NCI-H2081 (cell line): ENCODE results near the gene KLF11.
"Not testable (repeated sequence)": the region's sequence is repeated elsewhere in the genome, so short reads cannot be mapped to it uniquely, and the experiment has no call there.

Source experiments
- DNase-seq, 2 experiments: peaks; one replicate each; lab custom pipeline; 2025; lab: John Stamatoyannopoulos, UW

Gene KLF11

DNA sequence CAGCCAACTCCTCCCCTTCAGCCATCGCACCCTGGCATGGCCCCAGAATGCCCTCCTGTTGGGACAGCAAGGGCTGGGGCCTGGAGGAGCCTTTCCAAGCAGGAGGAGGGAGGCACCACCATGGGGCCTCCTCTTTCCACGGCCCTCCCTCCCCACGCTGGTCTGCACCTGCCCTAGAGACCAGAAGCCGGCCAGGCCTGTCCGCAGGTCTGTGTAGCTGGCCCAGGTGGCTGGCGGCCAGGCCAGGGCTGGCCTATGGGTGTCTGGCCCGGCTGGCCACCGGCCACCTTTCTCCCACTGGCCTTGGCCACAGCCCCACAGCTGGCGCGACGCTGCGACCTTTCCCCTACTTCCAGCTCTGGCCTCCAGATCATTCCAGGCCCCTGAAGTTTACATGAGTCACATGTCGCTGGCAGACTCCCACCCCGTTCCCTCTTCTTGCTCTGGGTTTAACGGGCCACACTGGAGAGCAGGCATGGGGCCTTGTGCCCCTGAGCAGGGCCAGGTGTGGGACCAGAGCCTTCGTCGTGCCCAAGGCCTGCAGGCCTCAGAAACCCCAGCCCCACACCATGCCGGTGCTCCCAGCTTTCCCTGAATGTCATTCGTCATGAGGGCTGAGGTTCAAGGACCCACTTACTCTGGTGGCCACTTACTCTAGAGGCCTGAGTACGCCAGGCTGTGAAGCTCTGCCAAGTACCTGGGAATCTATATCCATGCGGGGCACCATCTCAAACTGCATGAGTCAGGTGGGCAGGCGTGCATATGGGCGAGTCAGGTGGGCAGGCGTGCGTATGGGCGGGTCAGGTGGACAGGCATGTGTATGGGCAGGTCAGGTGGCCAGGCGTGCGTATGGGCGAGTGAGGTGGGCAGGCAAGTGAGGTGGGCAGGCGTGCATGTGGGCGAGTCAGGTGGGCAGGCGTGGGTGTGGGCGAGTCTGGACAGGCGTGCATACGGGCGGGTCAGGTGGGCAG, 33.3 kb upstream of the KLF11 start:
- no peak for DNase-seq

DNA sequence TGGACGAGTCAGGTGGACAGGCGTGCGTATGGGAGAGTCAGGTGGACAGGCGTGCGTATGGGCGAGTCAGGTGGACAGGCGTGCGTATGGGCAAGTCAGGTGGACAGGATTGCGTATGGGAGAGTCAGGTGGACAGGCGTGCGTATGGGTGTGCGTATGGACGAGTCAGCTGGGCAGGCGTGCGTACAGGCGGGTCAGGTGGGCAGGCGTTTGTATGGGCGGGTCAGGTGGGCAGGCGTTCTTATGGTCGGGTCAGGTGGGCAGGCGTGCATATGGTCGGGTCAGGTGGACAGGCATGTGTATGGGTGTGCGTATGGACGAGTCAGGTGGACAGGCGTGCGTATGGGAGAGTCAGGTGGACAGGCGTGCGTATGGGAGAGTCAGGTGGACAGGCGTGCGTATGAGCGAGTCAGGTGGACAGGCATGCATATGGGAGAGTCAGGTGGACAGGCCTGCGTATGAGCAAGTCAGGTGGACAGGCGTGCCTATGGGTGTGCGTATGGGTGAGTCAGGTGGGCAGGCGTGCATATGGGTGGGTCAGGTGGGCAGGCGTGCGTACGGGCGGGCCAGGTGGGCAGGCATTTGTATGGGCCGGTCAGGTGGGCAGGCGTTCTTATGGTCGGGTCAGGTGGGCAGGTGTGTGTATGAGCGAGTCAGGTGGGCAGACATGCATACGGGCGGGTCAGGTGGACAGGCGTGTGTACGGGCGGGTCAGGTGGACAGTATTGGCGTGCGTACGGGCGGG, 32.3 kb upstream of the KLF11 start:
- not testable (repeated sequence) for DNase-seq

DNA sequence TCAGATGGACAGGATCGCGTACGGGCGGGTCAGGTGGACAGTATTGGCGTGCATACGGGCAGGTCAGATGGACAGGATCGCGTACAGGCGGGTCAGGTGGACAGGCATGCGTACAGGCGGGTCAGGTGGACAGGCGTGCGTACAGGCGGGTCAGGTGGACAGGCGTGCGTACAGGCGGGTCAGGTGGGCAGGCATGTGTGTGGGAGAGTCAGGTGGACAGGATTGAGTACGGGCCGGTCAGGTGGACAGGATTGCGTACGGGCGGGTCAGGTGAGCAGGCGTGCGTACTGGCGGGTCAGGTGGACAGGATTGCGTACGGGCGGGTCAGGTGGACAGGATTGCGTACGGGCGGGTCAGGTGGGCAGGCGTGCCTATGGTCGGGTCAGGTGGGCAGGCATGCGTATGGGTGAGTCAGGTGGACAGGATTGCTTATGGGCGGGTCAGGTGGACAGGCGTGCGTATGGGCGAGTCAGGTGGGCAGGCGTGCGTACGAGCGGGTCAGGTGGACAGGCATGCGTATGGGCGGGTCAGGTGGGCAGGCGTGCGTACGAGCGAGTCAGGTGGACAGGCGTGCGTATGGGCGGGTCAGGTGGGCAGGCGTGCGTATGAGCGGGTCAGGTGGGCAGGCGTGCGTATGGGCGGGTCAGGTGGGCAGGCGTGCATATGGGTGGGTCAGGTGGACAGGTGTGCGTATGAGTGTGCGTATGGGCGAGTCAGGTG, 31.6 kb upstream of the KLF11 start:
- not testable (repeated sequence) for DNase-seq

DNA sequence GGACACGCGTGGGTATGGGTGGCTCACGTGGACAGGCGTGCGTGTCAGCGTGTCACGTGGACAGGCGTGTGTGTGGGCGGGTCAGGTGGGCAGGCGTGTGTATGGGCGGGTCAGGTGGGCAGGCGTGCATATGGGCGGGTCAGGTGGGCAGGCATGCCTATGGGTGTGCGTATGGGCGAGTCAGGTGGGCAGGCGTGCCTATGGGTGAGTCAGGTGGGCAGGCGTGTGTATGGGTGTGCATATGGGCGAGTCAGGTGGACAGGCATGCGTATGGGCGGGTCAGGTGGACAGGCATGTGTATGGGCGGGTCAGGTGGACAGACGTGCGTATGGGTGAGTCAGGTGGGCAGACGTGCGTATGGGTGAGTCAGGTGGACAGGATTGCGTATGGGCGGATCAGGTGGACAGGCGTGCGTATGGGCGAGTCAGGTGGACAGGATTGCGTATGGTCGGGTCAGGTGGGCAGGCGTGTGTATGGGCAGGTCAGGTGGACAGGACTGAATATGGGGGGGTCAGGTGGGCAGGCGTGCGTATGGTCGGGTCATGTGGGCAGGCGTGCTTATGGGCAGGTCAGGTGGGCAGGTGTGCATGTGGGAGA, 30.9 kb upstream of the KLF11 start:
- not testable (repeated sequence) for DNase-seq

DNA sequence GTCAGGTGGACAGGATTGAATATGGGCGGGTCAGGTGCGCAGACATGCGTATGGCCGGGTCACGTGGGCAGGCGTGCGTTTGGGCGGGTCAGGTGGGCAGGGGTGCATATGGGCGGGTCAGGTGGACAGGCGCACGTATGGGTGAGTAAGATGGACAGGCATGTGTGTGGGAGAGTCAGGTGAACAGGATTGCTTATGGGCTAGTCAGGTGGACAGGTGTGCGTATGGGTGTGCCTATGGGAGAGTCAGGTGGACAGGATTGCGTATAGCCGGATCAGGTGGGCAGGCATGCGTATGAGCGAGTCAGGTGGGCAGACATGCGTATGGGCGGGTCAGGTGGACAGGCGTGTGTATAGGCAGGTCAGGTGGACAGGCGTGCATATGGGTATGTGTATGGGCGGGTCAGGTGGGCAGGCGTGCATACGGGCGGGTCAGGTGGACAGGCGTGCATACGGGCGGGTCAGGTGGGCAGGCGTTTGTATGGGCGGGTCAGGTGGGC, 30.3 kb upstream of the KLF11 start:
- no peak for DNase-seq

DNA sequence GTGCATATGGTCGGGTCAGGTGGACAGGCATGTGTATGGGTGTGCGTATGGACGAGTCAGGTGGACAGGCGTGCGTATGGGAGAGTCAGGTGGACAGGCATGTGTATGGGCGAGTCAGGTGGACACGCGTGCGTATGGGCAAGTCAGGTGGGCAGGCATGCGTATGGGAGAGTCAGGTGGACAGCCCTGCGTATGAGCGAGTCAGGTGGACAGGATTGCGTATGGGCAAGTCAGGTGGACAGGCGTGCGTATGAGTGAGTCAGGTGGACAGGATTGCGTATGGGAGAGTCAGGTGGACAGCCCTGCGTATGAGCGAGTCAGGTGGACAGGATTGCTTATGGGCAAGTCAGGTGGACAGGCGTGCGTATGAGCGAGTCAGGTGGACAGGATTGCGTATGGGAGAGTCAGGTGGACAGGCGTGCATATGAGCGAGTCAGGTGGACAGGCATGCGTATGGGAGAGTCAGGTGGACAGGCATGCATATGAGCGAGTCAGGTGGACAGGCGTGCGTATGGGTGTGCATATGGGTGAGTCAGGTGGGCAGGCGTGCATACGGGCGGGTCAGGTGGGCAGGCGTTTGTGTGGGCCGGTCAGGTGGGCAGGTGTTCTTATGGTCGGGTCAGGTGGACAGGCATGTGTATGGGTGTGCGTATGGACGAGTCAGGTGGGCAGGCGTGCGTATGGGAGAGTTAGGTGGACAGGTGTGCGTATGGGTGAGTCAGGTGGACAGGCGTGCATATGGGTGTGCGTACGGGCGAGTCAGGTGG, 29.5 kb upstream of the KLF11 start:
- not testable (repeated sequence) for DNase-seq

DNA sequence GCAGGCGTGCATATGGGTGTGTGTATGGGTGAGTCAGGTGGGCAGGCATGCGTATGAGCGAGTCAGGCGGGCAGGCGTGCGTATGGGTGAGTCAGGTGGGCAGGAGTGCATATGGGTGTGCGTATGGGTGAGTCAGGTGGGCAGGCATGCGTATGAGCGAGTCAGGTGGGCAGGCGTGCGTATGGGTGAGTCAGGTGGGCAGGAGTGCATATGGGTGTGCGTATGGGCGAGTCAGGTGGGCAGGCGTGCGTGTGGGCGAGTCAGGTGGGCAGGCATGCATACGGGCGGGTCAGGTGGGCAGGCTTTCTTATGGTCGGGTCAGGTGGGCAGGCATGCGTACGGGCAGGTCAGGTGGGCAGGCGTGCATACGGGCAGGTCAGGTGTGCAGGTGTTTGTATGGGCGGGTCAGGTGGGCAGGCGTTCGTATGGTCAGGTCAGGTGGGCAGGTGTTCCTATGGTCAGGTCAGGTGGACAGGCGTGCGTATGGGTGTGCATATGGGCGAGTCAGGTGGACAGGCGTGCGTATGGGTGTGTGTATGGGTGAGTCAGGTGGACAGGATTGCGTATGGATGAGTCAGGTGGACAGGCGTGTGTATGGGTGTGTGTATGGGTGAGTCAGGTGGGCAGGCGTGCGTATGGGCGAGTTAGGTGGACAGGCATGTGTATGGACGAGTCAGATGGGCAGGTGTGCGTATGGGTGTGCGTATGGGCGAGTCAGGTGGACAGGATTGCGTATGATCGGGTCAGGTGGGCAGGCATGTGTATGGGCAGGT, 28.7 kb upstream of the KLF11 start:
- DNase-seq: no peak

DNA sequence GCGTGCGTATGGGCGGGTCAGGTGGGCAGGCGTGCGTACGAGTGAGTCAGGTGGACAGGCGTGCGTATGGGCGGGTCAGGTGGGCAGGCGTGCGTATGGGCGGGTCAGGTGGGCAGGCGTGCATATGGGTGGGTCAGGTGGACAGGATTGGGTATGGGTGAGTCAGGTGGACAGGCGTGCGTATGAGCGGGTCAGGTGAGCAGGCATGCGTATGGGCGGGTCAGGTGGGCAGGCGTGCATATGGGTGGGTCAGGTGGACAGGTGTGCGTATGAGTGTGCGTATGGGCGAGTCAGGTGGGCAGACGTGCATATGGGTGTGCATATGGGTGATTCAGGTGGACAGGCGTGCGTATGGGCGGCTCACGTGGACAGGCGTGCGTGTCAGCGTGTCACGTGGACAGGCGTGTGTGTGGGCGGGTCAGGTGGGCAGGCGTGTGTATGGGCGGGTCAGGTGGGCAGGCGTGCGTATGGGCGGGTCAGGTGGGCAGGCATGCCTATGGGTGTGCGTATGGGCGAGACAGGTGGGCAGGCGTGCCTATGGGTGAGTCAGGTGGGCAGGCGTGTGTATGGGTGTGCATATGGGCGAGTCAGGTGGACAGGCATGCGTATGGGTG, 27.9 kb upstream of the KLF11 start:
- DNase-seq: not testable (repeated sequence)

DNA sequence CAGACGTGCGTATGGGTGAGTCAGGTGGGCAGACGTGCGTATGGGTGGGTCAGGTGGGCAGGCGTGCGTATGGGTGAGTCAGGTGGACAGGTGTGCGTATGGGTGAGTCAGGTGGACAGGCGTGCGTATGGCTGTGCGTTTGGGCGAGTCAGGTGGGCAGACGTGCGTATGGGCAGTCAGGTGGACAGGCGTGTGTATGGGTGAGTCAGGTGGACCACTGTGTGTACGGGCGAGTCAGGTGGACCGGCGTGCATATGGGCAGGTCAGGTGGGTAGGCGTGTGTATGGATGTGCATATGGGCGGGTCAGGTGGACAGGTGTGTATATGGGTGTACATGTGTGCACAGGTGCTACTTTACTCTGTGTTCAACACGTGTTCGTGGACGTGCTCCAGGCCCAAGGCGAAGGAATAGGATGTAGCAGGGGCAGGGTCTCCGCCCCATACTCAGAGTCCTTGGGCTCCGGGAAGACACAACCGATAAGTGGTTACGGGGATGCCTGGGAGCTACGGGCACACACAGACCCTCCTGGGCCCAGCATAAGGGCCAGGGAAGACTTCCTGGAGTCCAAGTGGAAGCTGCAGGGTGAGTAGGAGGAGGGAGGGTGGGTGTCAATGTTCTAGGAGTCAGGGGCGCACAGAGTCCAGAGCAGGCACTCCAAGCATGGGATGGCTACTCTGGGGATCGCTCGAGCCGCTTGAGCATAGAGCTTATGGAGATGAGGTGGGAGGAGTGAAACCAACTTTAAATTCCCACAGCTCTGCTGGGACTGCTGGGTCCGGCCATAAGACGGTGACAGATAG, 27.1 kb upstream of the KLF11 start:
- no peak for DNase-seq

DNA sequence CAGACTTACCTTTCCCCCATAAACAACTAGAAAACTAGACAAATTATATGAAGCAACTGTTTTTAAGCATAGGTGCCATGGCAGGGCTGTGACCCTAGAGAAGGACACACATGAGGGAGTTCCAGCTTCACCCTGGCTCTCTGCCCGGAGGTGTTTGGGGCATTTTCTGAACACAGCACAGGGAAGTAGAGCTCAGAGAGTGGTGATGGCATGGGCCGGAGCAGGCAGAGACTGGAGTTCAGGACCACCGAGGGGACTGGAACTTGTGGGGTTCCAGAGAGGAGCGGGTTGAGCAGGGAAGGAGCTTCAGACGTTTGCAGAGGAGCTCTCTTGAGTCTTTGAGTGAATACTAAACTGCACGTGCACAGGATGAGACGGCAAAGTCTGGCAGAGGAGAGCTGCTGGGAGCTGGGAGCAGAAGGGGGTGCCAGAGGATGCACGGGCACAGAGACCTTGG, 26.5 kb upstream of the KLF11 start:
- DNase-seq: no peak

DNA sequence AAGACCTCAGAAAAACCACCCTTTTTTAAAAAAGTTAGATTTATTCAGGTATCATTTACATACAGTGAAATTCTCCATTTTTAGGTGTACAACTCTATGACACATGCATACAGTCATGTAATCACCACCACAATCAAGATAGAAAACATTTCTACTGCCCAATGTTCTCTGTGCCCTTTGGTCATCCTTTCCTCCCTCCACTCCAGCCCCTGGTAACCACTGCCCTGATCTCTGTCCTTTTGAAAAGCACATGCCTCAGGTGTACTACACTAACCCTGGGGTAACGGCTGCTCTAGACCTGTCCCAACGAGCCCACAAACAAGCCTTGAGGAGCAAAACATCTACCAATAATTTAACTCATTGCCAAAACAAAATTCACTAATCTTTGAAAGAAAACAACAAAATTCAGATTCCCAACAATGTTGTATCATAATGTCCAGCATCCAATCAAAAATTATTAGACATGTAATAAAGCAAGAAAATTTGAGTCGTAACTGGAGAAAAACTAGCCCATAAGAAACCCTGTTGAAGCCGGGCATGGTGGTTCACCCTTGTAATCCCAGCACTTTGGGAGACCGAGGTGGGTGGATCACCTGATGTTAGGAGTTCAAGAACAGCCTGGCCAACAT, 25.9 kb upstream of the KLF11 start:
- no peak for DNase-seq

DNA sequence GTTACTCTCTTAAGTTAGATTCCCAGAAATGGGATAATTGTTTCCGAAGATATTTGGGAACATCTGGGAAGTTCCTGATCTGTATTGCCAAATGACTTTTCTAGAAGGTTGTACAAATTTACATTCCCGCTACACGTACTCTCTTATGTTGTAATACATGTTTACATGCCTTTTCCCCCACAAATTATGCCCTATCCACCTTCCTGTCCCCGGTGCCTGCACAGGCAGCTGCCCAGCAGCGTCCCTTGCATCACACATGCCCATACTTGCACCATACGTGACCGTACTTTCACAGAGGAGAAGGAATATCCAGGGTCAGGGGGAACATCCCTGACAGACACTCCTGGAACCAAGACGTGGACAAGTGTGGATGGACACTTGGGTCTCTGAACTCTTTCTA, 24.2 kb upstream of the KLF11 start:
- DNase-seq: no peak

DNA sequence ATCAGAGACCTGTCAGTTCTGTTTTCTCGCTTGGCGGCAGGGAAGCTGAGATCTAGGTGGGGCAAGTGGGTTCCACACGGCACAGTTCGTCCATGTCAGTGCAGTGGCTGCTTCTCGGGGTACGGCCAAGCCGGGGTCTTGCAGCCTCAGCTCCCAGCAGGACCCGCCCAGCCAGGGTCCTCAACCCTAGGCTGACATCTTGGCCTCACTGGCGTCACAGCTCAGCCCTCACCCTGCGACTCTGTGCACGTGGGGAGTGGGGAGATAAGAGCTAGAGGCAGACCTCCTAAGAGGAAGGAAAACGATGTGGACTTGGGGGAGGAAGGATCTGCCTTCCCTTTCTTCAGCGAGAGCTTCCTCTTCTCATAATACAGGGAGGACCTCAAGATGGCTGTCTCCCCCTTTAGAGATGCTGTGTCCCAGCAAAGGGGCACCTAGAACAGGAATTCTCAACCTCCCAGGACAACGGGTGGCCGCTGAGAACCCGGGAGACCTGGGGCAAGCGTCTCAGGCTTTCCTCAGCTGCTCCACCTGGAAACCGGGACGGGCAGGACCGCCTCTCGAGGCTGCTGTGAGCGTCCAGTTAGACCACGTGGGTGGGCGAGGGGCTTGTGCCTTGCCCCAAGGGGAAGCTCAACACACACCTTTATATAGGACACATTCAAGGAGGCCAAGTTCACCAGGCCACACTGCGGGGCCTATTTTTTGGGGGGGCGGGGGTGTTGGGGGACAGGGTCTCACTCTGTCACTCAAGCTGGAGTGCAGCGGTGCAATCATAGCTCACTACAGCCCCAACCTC, 23.5 kb upstream of the KLF11 start:
- DNase-seq: no peak

DNA sequence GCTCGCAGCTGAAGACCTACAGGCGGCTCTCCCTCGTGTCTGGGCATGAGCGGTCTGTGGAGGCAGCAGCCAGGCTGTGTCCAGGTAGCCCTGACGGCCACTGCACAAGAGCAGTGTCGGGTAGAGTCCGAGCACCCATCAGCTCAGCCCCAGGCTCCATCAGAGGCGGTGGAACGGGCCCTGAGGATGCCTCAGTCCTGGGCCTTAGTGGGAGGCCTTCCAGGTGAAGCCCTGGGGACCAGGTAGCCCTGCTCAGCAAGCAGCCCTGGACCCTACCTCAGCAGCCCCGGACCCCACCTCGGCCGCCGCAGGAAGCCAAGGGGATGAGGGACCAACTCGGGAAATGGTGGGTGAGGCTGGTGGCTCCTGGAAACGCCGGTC, 21.3 kb upstream of the KLF11 start:
- no peak for DNase-seq

DNA sequence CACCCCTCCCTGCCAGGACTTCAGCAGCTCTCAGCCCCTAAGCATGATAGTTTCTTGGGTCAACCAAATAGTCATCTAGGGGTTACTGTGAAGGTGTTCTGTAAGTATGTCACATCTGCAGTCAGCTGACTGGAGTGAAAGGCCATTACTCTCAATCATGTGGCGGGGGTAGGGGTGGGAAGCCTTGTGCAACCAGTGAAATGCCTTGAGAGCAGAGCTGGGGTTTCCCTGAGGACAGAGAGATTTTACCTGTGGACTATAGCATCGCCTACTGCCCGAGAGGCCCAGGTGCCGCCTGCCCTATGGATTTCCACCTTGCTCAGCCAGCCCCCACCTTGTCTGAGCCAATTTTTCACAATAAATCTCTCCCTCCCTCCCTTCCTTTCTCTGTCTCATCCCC, 20.9 kb upstream of the KLF11 start:
- DNase-seq: no peak

DNA sequence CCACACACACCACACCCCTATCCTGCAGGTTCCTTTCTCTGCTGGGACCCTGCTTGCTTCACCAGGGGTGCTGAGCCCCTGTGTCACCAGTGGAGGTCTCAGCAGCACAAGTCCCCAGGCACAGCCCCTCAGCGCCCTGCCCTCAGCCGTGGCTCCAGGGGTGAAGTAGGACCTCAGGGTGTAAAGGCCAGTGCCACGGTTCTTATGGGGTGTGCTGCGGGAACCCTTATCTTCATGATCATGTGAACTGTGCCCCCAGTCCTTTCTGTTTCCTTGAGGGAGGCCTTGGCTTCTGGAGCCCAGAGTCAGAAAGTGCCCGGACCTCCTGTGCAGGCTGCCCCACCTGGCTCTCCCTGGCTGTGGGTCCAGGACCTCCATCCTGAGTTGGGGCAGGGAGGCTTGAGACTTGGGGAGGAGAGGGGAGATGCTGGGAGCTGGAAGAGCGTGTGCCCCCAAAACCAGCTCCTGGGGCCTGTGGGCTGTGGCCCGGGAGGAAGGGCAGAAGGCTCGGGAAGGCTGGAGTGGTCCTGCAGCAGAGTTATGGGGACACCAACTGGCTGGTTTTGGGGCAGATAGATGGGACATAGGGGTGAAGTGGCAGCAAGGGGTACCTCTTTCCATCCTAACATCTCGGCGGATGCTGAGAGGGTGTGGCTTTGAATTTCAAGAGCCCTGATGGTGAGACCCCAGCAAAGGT, 20.2 kb upstream of the KLF11 start:
- no peak for DNase-seq
